Brain pericyte (primary cell): ENCODE data around the gene MKRN2.
"Not testable (repeated sequence)": the region's sequence is repeated elsewhere in the genome, so short reads cannot be mapped to it uniquely, and the experiment has no call there.

ENCODE experiments used
- DNase-seq: peaks from one replicate; pipeline ENCODE4 v3.0.0-alpha.2; 2012; ENCODE audit warnings: low read depth, low spot score

Gene MKRN2

DNA sequence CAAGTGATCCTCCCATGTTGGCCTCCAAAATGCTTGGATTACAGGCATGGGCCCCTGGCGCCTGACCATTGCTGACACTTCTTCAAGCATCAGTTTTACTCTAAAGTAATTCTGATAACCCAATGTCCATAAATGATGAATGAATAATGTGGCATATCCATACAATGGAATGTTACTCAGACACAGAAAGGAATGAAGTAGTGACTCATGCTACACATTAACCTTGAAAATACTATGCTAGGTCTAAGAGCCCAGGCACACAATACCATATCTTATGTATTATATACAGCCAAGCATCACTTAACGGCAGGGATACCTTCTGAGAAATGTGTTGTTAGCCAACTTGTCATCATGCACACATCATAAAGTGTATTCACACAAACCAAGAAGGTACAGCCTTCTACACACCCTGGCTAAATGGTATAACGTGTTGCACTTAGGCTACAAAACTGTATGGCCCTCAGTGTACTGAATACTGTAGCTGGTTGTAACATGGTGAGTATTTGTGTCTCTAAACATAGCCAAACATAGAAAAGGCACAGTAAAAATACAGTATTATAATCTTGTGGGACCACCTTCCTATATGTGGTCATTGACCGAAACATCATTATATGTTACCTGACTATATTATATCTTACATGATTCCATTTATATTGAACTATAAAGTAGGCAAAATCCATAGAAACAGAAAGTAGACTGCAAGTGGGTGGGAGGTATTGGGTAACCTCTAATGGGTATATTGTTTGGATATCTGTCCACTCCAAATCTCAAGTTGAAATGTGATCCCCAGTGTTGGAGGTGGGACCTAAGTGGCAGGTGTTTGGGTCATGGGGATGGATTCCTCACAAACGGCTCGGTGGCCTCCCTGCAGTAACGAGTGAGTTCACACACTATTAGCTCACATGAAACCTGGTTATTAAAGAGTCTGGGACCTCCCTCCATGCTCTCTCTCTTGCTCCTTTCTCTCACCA lies 31.4 kb downstream of the MKRN2 start:
- DNase-seq = no peak

DNA sequence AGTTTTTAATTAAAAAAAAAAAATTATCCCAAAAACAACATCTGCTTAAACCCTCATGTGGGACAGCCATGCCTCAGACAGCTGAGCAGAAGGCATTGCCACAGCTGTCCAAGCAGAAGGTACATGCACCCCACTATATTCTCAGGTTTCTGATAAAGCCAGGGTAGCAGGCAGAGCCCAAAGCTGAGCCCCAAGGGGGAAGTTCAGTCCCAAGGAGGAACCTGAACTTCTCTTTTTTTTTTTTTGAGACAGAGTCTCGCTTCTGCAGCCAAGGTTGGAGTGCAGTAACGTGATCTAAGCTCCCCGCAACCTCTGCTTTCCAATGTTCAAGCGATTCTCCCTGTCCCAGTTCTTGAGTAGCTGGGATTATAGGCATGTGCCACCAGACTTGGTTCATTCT lies 33.2 kb downstream of the MKRN2 start:
- no peak for DNase-seq

DNA sequence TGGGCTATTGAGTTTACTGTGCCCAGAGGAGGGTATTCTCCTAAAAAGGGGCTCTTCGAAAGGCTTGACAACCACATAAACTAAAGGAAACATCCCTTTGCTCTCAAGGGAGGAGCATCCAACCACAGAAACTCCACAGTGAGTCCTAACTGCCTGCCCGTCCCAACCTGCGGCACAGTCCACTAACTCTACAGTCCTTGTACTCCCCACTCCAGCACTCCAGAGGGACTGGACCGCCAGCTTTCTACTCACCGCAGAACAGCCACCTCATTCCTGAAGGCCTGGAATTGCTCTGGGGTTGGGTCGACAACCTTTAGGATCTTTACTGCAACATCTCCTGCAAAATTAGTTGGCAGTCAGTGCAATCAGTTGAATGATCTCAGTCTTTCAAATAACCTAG lies 34.6 kb downstream of the MKRN2 start:
- DNase-seq = no peak

DNA sequence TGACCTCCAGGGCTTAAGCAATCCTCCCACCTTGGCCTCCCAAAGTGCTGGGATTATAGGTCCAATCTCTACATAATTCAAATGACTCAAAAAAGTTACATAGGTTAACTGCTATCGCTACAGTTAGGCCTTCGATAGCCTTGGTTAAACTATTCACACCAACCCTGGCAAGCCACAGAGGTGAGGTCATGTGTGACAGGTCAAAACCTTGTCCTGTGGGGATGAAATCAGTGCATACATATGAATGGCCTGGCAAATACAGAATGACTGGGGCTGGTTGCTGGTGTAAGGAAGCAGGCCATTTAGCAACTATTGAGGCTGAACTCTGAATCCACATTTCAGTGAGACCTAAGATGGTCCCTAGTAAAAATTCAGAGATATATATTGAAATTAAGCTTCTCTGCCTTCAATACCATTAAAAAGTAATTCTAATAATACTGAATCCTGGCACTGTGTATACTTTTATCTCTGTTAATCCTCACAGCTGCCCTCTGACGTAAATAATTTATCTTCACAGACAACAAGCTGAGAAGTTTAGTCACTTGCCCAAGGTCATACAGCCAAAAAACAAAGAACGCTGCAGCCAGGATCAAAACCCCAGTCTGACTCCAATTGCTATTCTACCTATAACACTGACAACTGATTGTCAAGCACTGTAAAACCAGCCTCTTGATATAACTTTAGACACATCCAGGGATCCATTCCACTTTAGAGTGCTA lies 35.3 kb downstream of the MKRN2 start:
- DNase-seq = no peak

DNA sequence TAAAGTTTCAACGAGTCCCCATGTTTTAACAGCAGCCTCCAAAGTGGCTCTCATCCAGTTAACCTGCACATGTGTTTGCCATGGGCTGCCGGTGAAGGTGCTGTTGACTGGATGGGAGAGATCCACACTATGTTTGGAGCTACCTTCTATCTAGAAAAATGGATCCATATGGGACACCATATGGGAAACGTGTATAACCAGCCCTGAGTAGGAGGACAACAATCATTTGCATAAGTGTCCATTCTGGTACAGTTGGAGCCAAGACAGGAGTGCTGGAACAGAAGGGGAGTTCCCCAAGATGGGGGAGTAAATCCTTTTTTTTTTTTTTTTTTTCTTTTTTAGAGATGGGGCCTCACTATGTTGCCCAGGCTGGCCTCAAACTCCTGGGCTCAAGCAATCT lies 36.6 kb downstream of the MKRN2 start:
- no peak for DNase-seq

DNA sequence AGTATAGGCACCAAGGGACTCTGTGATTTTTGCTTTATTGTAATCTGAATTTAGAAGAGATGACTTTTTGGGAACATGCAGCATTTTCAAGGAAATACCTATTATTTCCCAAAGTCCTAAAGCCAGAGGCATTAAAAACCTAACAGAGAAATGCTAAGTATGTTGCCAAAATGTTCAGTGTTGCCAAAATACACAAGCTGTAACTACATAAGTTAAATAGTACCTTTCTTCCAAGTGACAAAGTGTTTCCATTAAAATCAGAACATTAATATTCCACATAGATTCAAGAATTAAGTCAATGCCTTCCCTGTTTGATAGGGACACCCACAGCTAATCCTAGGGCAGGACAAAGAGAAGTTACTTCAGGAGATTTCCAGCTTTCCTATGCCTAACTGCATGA lies 42.0 kb downstream of the MKRN2 start:
- DNase-seq = no peak

DNA sequence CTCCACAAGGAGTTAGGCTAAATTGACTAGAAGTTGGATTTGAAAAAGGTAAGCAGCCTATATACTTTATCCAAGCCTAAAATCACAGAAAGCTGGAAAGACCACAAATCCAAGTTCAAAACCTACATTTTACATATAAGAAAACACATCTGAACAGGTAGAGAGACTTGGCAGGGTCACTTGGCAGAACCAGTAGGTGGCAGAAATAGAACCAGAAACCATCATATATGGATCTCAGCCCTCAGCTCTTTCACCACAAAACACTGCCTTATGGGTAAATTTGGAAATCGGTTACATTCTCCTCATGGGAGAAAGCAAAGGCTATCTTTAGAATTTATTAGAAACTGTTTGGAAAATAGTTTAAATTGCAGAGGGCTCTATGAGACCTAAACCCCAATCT lies 44.2 kb downstream of the MKRN2 start:
- DNase-seq = no peak

DNA sequence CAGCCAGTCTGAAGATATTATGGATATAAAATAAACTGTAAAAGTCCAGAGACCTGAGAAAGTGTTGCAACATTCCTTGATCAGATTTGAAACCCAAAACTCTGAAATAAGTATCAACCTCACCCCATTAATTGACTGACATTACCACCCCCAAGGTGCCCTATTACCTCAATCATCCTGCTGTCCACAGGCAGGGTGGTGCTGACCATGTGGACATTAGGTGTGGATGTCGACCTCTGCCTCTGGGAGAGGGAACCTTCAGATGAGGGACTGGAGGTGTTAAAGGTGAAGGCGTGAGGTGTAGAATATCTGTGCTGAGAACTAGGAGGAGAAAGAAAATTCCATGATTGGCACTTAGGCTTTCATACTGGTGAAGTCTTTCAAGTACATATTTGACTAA lies 47.1 kb downstream of the MKRN2 start:
- DNase-seq = no peak

DNA sequence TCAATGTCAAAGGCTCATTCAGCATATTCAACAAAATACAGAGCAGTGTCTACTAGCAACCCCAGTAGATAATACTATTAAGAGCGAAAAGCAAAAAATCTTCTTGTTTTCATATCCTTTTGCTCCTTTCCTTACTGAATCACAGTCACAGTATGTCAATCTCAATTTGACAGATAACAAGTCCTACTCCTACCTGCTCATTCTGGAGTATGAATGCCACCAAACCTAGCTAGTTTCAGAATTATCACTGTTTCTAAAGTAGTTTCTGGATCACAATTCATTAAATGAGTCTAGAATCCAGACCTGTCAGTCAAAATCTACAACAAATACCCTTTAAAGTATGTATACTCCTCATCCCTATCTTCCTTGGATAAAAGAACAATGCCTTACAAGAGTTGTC lies 51.5 kb downstream of the MKRN2 start:
- no peak for DNase-seq

DNA sequence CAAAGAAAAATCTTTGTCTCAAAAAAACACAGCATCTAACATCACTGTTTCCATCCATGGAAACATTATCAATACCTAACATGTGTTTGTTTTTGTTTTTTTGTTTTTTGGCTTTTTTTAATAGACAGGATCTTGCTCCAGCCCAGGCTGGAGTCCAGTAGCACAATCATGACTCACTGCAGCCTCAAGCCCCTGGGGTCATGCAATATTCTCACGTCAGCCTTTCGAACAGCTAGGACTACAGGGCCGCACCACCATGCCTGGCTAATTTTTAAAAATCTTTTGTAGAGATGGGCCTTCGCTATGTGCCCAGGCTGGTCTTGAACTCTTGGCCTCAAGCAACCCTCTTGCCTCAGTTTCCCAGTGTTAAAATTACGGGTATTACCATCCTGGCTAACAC lies 54.2 kb downstream of the MKRN2 start:
- DNase-seq = no peak

DNA sequence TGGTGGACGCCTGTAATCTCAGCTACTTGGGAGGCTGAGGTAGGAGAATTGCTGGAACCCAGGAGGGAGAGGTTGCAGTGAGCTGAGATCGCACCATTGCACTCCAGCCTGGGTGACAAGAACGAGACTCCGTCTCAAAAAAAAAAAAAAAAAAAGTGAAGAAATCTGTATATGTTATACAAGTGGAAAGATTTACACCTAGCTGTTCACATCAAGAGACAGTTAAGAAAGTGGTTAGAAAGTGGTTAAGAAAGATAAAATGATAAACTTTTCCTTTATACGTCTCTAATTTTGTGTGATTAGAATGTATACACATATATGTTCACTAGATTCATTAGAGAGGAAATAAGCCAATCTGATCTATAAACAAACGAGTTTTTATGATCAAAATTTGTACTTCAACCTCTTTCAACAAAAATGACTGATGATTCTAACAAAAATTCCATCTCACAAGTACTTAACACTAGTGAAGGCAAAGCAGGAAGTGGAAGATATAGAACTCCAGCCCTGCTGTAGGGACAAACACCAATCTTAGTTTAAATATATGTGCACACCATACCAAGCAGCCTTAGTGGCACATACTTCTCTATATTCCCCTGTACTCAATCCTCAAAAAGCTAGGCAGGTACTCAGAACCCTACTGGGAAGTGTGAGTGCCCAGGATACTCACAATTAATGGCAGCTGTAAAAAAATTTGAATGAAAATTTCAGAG lies 55.8 kb downstream of the MKRN2 start:
- no peak for DNase-seq

DNA sequence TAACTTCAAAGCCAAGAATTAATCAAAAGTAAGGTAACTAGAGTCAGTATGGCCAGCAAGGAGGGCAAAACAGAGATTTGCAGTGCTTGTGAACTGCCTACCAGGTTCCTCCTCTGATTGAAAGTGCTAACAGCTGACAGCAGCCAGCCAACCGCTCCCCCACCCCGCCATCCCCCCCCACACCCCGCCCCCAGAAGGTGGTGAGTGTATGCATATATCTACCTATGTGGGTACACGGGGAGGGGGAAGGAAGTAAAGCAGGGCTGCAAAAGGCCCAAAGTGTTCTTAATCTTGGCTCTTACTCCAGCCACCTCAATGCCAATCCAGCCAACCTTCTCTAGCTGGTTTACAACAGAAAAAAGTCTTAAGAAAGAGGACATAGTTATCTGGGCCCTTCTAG lies 56.4 kb downstream of the MKRN2 start:
- DNase-seq = no peak

DNA sequence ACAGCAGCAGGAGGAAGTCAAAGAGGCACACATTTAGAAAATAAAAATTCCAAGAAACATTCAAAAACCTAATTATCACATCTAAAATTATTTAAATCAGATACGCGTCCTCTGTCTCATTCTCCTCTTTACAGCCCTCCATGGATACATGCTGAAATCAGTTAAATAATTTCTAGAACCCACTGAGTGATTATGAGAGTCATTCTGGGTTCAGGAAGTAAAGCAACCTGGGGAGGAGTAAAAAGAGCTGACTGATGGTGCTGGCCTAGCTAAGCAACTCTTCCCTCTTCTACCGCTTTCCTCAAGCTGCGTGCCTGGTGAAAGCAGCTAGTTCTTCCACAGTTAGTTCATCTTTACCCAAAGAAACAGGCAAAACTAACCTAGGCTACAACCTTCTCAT lies 58.4 kb downstream of the MKRN2 start:
- DNase-seq = no peak

DNA sequence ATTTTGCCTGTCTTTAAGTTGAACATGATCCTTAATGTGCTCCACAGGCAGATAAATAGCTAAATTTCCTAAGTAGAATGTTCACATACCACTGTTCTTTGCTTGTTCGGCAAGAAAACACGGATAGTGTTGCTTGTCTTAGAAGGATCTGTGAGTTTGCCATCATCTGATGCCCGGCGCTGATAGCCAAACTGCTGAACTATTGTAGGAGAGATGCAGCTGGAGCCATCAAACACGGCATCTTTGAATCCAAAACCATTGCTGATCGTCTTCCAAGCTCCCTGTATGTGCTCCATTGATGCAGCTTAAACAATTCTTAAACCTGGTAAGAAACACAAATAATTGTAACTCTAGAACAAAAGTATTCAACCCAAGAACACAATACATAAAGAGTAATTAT lies 61.5 kb downstream of the MKRN2 start:
- no peak for DNase-seq

DNA sequence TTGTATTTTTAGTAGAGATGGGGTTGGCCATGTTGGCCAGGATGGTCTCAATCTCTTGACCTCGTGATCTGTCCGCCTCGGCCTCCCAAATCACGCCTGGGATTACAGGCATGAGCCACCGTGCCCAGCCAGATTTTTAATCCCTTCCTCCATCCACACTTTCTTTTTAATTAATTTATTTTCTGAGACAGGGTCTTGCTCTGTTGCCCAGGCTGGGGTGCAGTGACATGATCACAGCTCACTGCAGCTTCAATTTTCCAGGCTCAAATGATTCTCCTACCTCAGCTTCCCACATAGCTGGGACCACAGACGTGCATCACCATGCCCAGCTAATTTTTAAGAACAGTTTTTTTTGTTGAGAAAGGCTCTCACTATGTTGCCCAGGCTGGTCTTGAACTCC lies 63.4 kb downstream of the MKRN2 start:
- DNase-seq = no peak

DNA sequence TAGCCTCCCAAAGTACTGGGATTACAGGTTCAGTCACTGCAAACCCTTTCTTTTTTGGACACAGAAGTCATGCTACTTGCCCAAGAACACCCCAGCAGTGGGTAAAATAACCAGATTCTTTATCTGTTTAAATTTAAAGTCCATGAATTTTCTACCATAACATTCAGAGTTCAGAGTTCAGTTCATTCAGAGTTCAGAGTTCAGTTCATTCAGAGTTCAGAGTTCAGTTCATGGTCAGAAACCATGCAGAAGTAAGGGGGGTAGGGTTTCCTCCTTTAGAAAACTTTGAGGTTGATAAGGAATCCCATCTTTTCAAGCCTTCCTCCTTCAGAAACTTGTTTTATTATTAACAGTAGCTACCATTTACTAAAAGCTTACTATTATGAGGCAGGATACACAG lies 63.8 kb downstream of the MKRN2 start:
- DNase-seq = no peak

DNA sequence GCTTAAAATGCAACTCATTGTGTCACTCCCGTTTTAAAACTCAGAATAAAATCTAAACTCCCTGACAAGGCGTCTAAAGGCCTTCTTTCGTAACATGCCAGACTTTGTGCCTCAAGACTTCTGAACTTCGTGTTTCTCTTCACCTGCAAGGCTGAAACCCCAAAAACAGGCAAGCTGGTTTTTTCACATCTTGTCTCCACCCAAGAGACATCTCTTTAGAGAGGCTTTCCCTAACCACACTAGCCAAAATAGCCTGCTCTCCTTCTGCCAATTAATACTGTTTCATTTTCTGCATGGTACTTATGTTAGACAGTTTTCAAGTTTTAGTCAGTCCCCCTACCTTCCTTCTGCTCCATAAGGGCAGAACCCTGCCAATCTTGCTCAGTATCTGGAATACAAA lies 65.4 kb downstream of the MKRN2 start:
- no peak for DNase-seq

DNA sequence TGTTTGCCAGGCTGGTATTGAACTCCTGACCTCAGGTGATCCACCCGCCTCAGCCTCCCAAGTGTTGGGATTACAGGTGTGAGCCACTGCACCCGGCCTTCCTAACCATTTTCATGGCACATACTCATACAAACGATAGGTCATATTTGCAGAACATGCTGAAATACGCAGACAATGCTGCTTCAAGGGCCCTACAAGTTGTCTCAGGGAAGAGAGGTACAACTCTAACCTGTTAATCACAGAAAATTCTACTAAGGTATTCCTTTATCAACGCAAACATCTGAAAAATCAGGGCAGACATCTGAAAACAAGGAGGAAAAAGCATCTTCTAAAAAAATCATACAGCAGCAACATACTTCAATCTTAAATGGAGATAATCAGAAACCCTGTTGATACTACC lies 67.2 kb downstream of the MKRN2 start:
- no peak for DNase-seq

DNA sequence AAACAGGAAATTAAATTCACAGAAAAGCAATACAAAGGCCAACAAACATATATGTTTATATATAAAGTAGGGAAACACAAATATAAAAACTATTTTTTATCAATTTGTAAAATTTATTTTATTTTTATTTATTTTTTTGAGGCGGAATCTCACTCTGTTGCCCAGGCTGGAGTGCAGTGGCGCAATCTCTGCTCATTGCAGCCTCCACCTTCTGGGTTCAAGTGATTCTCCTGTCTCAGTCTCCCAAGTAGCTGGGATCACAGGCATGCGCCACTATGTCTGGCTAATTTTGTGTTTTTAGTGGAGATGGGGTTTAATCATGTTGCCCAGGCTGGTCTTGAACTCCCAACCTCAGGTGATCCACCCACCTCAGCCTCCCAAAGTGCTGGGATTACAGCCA lies 68.1 kb downstream of the MKRN2 start:
- DNase-seq = not testable (repeated sequence)

DNA sequence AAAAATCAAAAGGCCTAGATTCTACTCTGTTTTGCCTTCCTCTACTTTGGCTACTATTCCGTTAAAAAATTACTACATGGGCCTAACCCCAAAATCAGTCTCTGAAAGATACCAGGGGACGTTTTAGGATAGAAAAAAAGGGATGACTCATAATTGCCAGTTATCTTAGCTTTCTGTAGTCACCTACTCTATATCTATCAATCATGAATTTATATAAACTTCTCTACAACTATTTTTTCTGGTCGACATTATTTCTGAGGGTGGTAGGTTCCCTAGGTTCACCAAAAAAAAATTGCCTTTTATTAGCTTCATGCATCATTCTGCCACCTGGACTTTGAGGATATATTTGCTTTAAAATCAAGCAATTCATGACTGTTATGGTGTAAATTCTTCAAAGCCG lies 70.5 kb downstream of the MKRN2 start:
- no peak for DNase-seq

DNA sequence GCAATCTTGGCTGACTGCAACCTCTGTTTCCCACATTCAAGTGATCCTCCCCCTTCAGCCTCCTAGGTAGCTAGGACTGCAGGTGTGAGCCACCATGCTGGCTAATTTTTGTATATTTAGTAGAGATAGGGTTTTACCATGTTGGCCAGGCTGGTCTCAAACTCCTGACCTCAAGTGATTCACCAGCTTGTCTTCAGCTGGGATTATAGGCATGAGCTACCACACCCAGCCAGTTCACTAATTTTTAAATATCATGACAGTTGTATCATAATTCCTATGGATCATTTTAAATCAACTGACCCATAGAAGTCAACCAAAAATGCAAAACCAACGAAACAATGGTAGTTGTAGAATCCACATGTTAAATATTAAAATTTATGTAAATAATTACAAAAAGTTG lies 71.9 kb downstream of the MKRN2 start:
- DNase-seq = no peak

DNA sequence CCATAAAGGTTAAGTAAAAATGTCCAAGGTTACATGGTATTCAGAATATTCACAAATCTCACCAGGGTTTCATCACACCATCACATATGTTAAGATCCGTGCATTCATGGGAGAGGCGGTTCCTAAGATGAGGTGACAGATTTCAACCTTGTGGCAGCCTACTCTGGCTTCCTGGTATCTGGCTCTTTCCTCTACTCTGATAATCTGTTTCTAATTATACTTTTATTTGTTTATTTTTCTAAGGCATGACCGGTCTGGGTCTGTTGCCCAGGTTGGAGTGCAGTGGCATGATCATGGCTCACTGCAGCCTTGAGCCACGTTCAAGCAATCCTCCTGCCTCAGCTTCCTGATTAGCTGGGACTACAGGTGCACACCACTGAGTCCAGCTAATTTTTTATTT lies 72.7 kb downstream of the MKRN2 start:
- DNase-seq = no peak

DNA sequence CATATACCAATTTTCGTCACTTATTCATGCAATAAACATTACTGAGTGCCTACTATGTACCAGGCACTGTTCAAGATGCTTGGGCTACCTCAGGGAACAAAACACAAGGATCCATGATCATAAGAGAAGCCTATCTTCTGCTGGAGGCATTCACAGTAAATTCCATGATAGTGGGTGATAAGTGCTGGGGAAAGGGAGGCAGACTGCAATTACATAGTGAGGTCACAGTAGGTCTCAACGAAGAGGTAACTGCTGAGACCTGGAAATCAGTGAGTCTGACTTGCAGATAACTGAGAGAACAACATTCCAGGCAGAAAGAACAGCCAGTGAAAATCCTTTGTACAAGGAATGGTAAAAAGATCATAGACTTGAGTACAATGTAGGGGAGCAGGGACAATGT lies 73.4 kb downstream of the MKRN2 start:
- DNase-seq = no peak
